ENCODE data around the gene CTNND2.

- TF ChIP-seq POLR2A (IDR thresholded peaks at IDR 0.05) (no peak), CTCF (IDR thresholded peaks at IDR 0.05 in 4 of 5, conservative IDR thresholded peaks at IDR 0.05 in 1 of 5) (no peak)
These were observed 976.6 kb downstream of the CTNND2 start for GRCh38 chr5:10927608-10928007.
